HUES6 (cell line): ENCODE data around the gene WASHC3.

Source experiments
- H3K27ac ChIP-seq: 2 replicates; pipeline ENCODE4 v1.7.0; 2013; ENCODE audit warnings: low read depth, mild to moderate bottlenecking, low read length, inconsistent platforms
- H3K27me3 ChIP-seq: 2 replicates; pipeline ENCODE4 v1.6.1; 2013; ENCODE audit warnings: low read length; ENCODE audit not compliant: control insufficient read depth, insufficient read depth
- H3K36me3 ChIP-seq: 2 replicates; pipeline ENCODE4 v1.6.1; 2013; ENCODE audit warnings: low read length; ENCODE audit not compliant: control insufficient read depth, insufficient read depth
- H3K4me1 ChIP-seq: 2 replicates; pipeline ENCODE4 v1.6.1; 2013; ENCODE audit warnings: low read length; ENCODE audit not compliant: control insufficient read depth, insufficient read depth
- H3K4me3 ChIP-seq: 2 replicates; pipeline ENCODE4 v1.5.1; 2013; ENCODE audit warnings: low read depth, low read length
- H3K9ac ChIP-seq: one replicate; pipeline ENCODE4 v1.6.1; 2013; ENCODE audit warnings: mild to moderate bottlenecking, low read length
- H3K9me3 ChIP-seq: 2 replicates; pipeline ENCODE4 v1.6.1; 2013; ENCODE audit warnings: low read depth, low read length; ENCODE audit not compliant: control insufficient read depth, insufficient read depth

The WASHC3 gene

GRCh38 chr12:102016472-102016871 lies 45.3 kb downstream of the WASHC3 start:
- no peak overlapping the region for H3K9ac ChIP-seq
- no peak overlapping the region for H3K27ac ChIP-seq
- H3K27me3 ChIP-seq = no peaks in the 10 kb centered on the region
- H3K36me3 ChIP-seq = no peaks in the 10 kb centered on the region
- H3K9me3 ChIP-seq = no peaks in the 10 kb centered on the region
- H3K4me3 ChIP-seq = no peak overlapping the region
- H3K4me1 ChIP-seq = no peaks in the 10 kb centered on the region

GRCh38 chr12:102010265-102010994 lies 51.4 kb downstream of the WASHC3 start:
- no peak overlapping the region for H3K9ac ChIP-seq
- no peaks in the 10 kb centered on the region for H3K36me3 ChIP-seq
- H3K4me3 ChIP-seq = no peak overlapping the region
- no peaks in the 10 kb centered on the region for H3K9me3 ChIP-seq
- no peak overlapping the region for H3K27ac ChIP-seq
- H3K27me3 ChIP-seq = no peaks in the 10 kb centered on the region
- no peaks in the 10 kb centered on the region for H3K4me1 ChIP-seq

GRCh38 chr12:102009796-102010195 lies 52.0 kb downstream of the WASHC3 start:
- Histone ChIP-seq H3K36me3 (no peaks in the 10 kb centered on the region), H3K27ac (no peak overlapping the region), H3K9me3 (no peaks in the 10 kb centered on the region), H3K4me1 (no peaks in the 10 kb centered on the region), H3K9ac (no peak overlapping the region), H3K4me3 (no peak overlapping the region), H3K27me3 (no peaks in the 10 kb centered on the region)

GRCh38 chr12:102008615-102009126 lies 53.1 kb downstream of the WASHC3 start:
- no peaks in the 10 kb centered on the region for H3K9me3 ChIP-seq
- no peak overlapping the region for H3K9ac ChIP-seq
- no peaks in the 10 kb centered on the region for H3K36me3 ChIP-seq
- H3K4me1 ChIP-seq = no peaks in the 10 kb centered on the region
- no peak overlapping the region for H3K4me3 ChIP-seq
- H3K27ac ChIP-seq = no peak overlapping the region
- no peaks in the 10 kb centered on the region for H3K27me3 ChIP-seq

- Histone ChIP-seq H3K27ac (no peak overlapping the region), H3K36me3 (no peaks in the 10 kb centered on the region), H3K9me3 (no peaks in the 10 kb centered on the region), H3K4me1 (no peaks in the 10 kb centered on the region), H3K27me3 (no peaks in the 10 kb centered on the region), H3K9ac (no peak overlapping the region), H3K4me3 (no peak overlapping the region)
Measured at GRCh38 chr12:102005256-102005655, 56.5 kb downstream of the WASHC3 start.

- H3K27me3 ChIP-seq = no peaks in the 10 kb centered on the region
- no peaks in the 10 kb centered on the region for H3K4me1 ChIP-seq
- no peak overlapping the region for H3K9ac ChIP-seq
- no peak overlapping the region for H3K27ac ChIP-seq
- no peaks in the 10 kb centered on the region for H3K36me3 ChIP-seq
- H3K9me3 ChIP-seq = no peaks in the 10 kb centered on the region
- no peak overlapping the region for H3K4me3 ChIP-seq
Measured at GRCh38 chr12:101997102-101997501, 64.7 kb downstream of the WASHC3 start.

- Histone ChIP-seq H3K36me3 (no peaks in the 10 kb centered on the region), H3K4me3 (no peak overlapping the region), H3K4me1 (no peaks in the 10 kb centered on the region), H3K27ac (no peak overlapping the region), H3K9ac (no peak overlapping the region), H3K9me3 (no peaks in the 10 kb centered on the region), H3K27me3 (no peaks in the 10 kb centered on the region)
Measured at GRCh38 chr12:101995684-101996083, 66.1 kb downstream of the WASHC3 start.

GRCh38 chr12:101992091-101992490 lies 69.7 kb downstream of the WASHC3 start:
- Histone ChIP-seq H3K27me3 (no peaks in the 10 kb centered on the region), H3K4me1 (no peaks in the 10 kb centered on the region), H3K4me3 (no peak overlapping the region), H3K9me3 (no peaks in the 10 kb centered on the region), H3K36me3 (no peaks in the 10 kb centered on the region), H3K27ac (no peak overlapping the region), H3K9ac (no peak overlapping the region)

GRCh38 chr12:101982307-101982706 lies 79.5 kb downstream of the WASHC3 start:
- H3K9me3 ChIP-seq = no peaks in the 10 kb centered on the region
- H3K27me3 ChIP-seq = no peaks in the 10 kb centered on the region
- H3K4me1 ChIP-seq = no peaks in the 10 kb centered on the region
- no peak overlapping the region for H3K27ac ChIP-seq
- H3K36me3 ChIP-seq = no peaks in the 10 kb centered on the region
- H3K4me3 ChIP-seq = no peak overlapping the region
- no peak overlapping the region for H3K9ac ChIP-seq

GRCh38 chr12:101981868-101982267 lies 79.9 kb downstream of the WASHC3 start:
- H3K9me3 ChIP-seq = no peaks in the 10 kb centered on the region
- H3K27ac ChIP-seq = no peak overlapping the region
- no peaks in the 10 kb centered on the region for H3K27me3 ChIP-seq
- H3K4me1 ChIP-seq = no peaks in the 10 kb centered on the region
- H3K9ac ChIP-seq = no peak overlapping the region
- H3K36me3 ChIP-seq = no peaks in the 10 kb centered on the region
- no peak overlapping the region for H3K4me3 ChIP-seq

- H3K36me3 ChIP-seq = no peaks in the 10 kb centered on the region
- H3K9me3 ChIP-seq = no peaks in the 10 kb centered on the region
- H3K27ac ChIP-seq = no peak overlapping the region
- no peak overlapping the region for H3K9ac ChIP-seq
- no peak overlapping the region for H3K4me3 ChIP-seq
- no peaks in the 10 kb centered on the region for H3K4me1 ChIP-seq
- H3K27me3 ChIP-seq = no peaks in the 10 kb centered on the region
Measured at GRCh38 chr12:101968770-101969169, 93.0 kb downstream of the WASHC3 start.
